H9 (cell line): Measurements from ENCODE around the gene TNFRSF21. TPM values are rescaled to one million over a fixed set of nuclear protein-coding genes. Genes with fewer than 3 reads are reported as not detected.

Source experiments
- DNase-seq: peaks from one replicate; pipeline ENCODE4 v3.0.0-alpha.2; 2017
- H2AFZ ChIP-seq: one replicate; pipeline ENCODE4 v1.6.1; 2013; ENCODE audit warnings: mild to moderate bottlenecking, low read length, control low read depth, moderate library complexity
- H2AK5ac ChIP-seq: 2 replicates; pipeline ENCODE4 v1.6.1; 2013; ENCODE audit warnings: low read length, control low read depth, mixed read lengths; ENCODE audit not compliant: insufficient read length
- H2BK120ac ChIP-seq: one replicate; pipeline ENCODE4 v1.6.1; 2013; ENCODE audit warnings: low read depth, mild to moderate bottlenecking, low read length, control low read depth, inconsistent platforms; ENCODE audit not compliant: poor library complexity, severe bottlenecking
- H2BK12ac ChIP-seq: 2 replicates; pipeline ENCODE4 v1.6.1; 2013; ENCODE audit warnings: low read length, control low read depth, mixed read lengths, low read depth; ENCODE audit not compliant: insufficient read length
- H2BK15ac ChIP-seq: 2 replicates; pipeline ENCODE4 v1.6.1; 2013; ENCODE audit warnings: low read depth, low read length, control low read depth
- H2BK20ac ChIP-seq: one replicate; pipeline ENCODE4 v1.6.1; 2013; ENCODE audit warnings: low read depth, mild to moderate bottlenecking, low read length, control low read depth, inconsistent platforms; ENCODE audit not compliant: poor library complexity, severe bottlenecking
- H2BK5ac ChIP-seq: 2 replicates; pipeline ENCODE4 v1.6.1; 2013; ENCODE audit warnings: low read length, control low read depth, mixed read lengths; ENCODE audit not compliant: insufficient read length
- H3K14ac ChIP-seq: 2 replicates; pipeline ENCODE4 v1.6.1; 2013; ENCODE audit warnings: low read length, control low read depth; ENCODE audit not compliant: insufficient read depth
- H3K18ac ChIP-seq: 2 replicates; pipeline ENCODE4 v1.6.1; 2013; ENCODE audit warnings: low read depth, mild to moderate bottlenecking, mixed read lengths, low read length, control low read depth; ENCODE audit not compliant: insufficient read length
- H3K23ac ChIP-seq: 2 replicates; pipeline ENCODE4 v1.6.1; 2013; ENCODE audit warnings: low read length, control low read depth, mixed read lengths, low read depth; ENCODE audit not compliant: insufficient read length
- H3K23me2 ChIP-seq: 2 replicates; pipeline ENCODE4 v1.6.1; 2013; ENCODE audit warnings: low read depth, mild to moderate bottlenecking, mixed read lengths, low read length, control low read depth; ENCODE audit not compliant: insufficient read length, poor library complexity, severe bottlenecking
- H3K27ac ChIP-seq: 2 replicates; pipeline ENCODE4 v1.5.1; 2013; ENCODE audit warnings: low read length, control low read depth, mixed read lengths, low read depth; ENCODE audit not compliant: insufficient read length
- H3K27me3 ChIP-seq: 2 replicates; pipeline ENCODE4 v1.6.1; 2013; ENCODE audit warnings: low read length, control low read depth, inconsistent platforms; ENCODE audit not compliant: insufficient read depth
- H3K4ac ChIP-seq: 2 replicates; pipeline ENCODE4 v1.6.1; 2013; ENCODE audit warnings: low read depth, mild to moderate bottlenecking, control low read depth, inconsistent platforms, low read length, moderate library complexity
- H3K4me1 ChIP-seq: 2 replicates; pipeline ENCODE4 v1.6.1; 2013; ENCODE audit warnings: low read length, control low read depth, inconsistent platforms; ENCODE audit not compliant: insufficient read depth
- H3K4me2 ChIP-seq: 2 replicates; pipeline ENCODE4 v1.6.1; 2013; ENCODE audit warnings: low read length, control low read depth, mixed read lengths; ENCODE audit not compliant: insufficient read length, insufficient read depth
- H3K56ac ChIP-seq: 2 replicates; pipeline ENCODE4 v1.6.1; 2013; ENCODE audit warnings: low read depth, mild to moderate bottlenecking, mixed read lengths, low read length, control low read depth; ENCODE audit not compliant: insufficient read length
- H3K79me1 ChIP-seq: 2 replicates; pipeline ENCODE4 v1.6.1; 2013; ENCODE audit warnings: low read depth, mild to moderate bottlenecking, moderate library complexity, low read length, control low read depth, inconsistent platforms; ENCODE audit not compliant: insufficient read depth, poor library complexity, severe bottlenecking
- H3K79me2 ChIP-seq: 2 replicates; pipeline ENCODE4 v1.6.1; 2013; ENCODE audit warnings: low read length, control low read depth, inconsistent platforms; ENCODE audit not compliant: insufficient read depth
- H3K9ac ChIP-seq: 2 replicates; pipeline ENCODE4 v1.6.1; 2013; ENCODE audit warnings: low read length, control low read depth, mixed read lengths; ENCODE audit not compliant: insufficient read length; ENCODE audit errors: extremely low read depth
- H3K9me3 ChIP-seq: one replicate; pipeline ENCODE4 v1.6.1; 2013; ENCODE audit warnings: low read depth, low read length, inconsistent platforms; ENCODE audit not compliant: control insufficient read depth
- H3T11ph ChIP-seq: one replicate; pipeline ENCODE4 v1.6.1; 2013; ENCODE audit warnings: mild to moderate bottlenecking, low read length, control low read depth, inconsistent platforms
- H4K20me1 ChIP-seq: one replicate; pipeline ENCODE4 v1.6.1; 2013; ENCODE audit not compliant: control insufficient read depth, insufficient read length, insufficient read depth
- H4K5ac ChIP-seq: 2 replicates; pipeline ENCODE4 v1.6.1; 2013; ENCODE audit warnings: low read depth, mild to moderate bottlenecking, mixed read lengths, low read length, control low read depth; ENCODE audit not compliant: insufficient read length
- H4K8ac ChIP-seq: replicated peaks from 2 replicates; pipeline ENCODE4 v1.6.1; 2013; ENCODE audit warnings: low read length, control low read depth, mixed read lengths, low read depth; ENCODE audit not compliant: insufficient read length
- H4K91ac ChIP-seq: 2 replicates; pipeline ENCODE4 v1.6.1; 2013; ENCODE audit warnings: low read depth, mild to moderate bottlenecking, moderate library complexity, mixed read lengths, low read length, control low read depth; ENCODE audit not compliant: insufficient read length
- H3K27ac Mint-ChIP-seq, 3 experiments: 2 replicates in 2 of 3; 3 replicates in 1 of 3; pipeline ENCODE4 v1.8.0; 2020 to 2021; ENCODE audit warnings: mixed read lengths in 3 of 3, mild to moderate bottlenecking in 1 of 3, moderate library complexity in 1 of 3
- H3K27me3 Mint-ChIP-seq: 2 replicates; pipeline ENCODE4 v1.8.0; 2021; ENCODE audit warnings: low read depth, mild to moderate bottlenecking, moderate library complexity, mixed read lengths
- H3K36me3 Mint-ChIP-seq, 3 experiments: 2 replicates in 2 of 3; 3 replicates in 1 of 3; pipeline ENCODE4 v1.8.0; 2020 to 2021; ENCODE audit warnings: low read depth in 3 of 3, mixed read lengths in 3 of 3; ENCODE audit not compliant: insufficient read depth in 1 of 3
- H3K4me1 Mint-ChIP-seq, 2 experiments: 2 replicates each; pipeline ENCODE4 v1.8.0; 2020; ENCODE audit warnings: mixed read lengths in 2 of 2
- H3K4me3 Mint-ChIP-seq, 2 experiments: 2 replicates in 1 of 2; 3 replicates in 1 of 2; pipeline ENCODE4 v1.8.0; 2020 to 2021; ENCODE audit warnings: mild to moderate bottlenecking in 2 of 2, mixed read lengths in 2 of 2, moderate library complexity in 1 of 2
- H3K9me3 Mint-ChIP-seq, 2 experiments: 2 replicates in 1 of 2; 3 replicates in 1 of 2; pipeline ENCODE4 v1.8.0; 2020; ENCODE audit warnings: mild to moderate bottlenecking in 2 of 2, mixed read lengths in 2 of 2, moderate library complexity in 1 of 2
- WGBS: extraction: QIAGEN DNeasy Blood & Tissue Kit; methylation state at CpG from one replicate; pipeline ENCODE4 v1.1.7; 2013; ENCODE audit warnings: missing lambda C conversion rate, low lambda C conversion rate, mixed read lengths; ENCODE audit not compliant: insufficient read length; ENCODE audit errors: extremely low coverage; 5-methylcytosine and 5-hydroxymethylcytosine counted together
- total RNA-seq: library from RNA; stranded (reverse); gene quantifications from 2 replicates; pipeline ENCODE4 v1.2.1, GENCODE V29; 2021
- TF ChIP-seq, protein P1 (sequence below): fragments of 200-600 bp; sonication (generic); conservative IDR thresholded peaks from 3 replicates; pipeline ENCODE4 v1.8.0; 2021; ENCODE audit warnings: antibody characterized with exemption, mild to moderate bottlenecking

The TNFRSF21 gene
- total RNA-seq, 1 experiment from 2014 or later = 39.1 TPM

GRCh38 chr6:47349931-47350330, 40.2 kb upstream of the TNFRSF21 start:
- H3T11ph ChIP-seq = no peak overlapping the region
- no peaks in the 10 kb centered on the region for H4K20me1 ChIP-seq
- no peak overlapping the region for H3K23ac ChIP-seq
- H3K23me2 ChIP-seq = no peaks in the 10 kb centered on the region
- Mint-ChIP-seq H3K9me3 (no peaks in the 10 kb centered on the region; a peak in 1 of 5 replicates), H3K36me3 (no peaks in the 10 kb centered on the region), H3K27ac (no peak overlapping the region), H3K4me3 (no peak overlapping the region), H3K4me1 (peaks cover 4 to 5% of the 10 kb centered on the region in 2 experiments; a peak in 3 of 4 replicates), H3K27me3 (no peaks in the 10 kb centered on the region)
- H4K8ac ChIP-seq = no peak overlapping the region
- no peak overlapping the region for H3K56ac ChIP-seq
- H3K4me2 ChIP-seq = no peak overlapping the region
- no peak overlapping the region for H2BK20ac ChIP-seq
- H3K27ac ChIP-seq = no peak overlapping the region
- no peak overlapping the region for H3K4ac ChIP-seq
- H3K79me2 ChIP-seq = no peaks in the 10 kb centered on the region
- H2AK5ac ChIP-seq = no peak overlapping the region
- H2BK12ac ChIP-seq = no peak overlapping the region
- H3K18ac ChIP-seq = no peak overlapping the region
- H4K5ac ChIP-seq = no peak overlapping the region
- no peak overlapping the region for H3K14ac ChIP-seq
- H3K9ac ChIP-seq = no peak overlapping the region
- no peak for DNase-seq
- H3K4me1 ChIP-seq = no peaks in the 10 kb centered on the region
- H2BK120ac ChIP-seq = no peak overlapping the region
- H3K9me3 ChIP-seq = no peaks in the 10 kb centered on the region
- no peak overlapping the region for H4K91ac ChIP-seq
- no peak overlapping the region for H2AFZ ChIP-seq
- H2BK15ac ChIP-seq = no peak overlapping the region
- no peaks in the 10 kb centered on the region; the same call in 1 of the 2 replicates for H3K27me3 ChIP-seq
- no peaks in the 10 kb centered on the region for H3K79me1 ChIP-seq
- H2BK5ac ChIP-seq = no peak overlapping the region
- TF ChIP-seq, protein P1, sequence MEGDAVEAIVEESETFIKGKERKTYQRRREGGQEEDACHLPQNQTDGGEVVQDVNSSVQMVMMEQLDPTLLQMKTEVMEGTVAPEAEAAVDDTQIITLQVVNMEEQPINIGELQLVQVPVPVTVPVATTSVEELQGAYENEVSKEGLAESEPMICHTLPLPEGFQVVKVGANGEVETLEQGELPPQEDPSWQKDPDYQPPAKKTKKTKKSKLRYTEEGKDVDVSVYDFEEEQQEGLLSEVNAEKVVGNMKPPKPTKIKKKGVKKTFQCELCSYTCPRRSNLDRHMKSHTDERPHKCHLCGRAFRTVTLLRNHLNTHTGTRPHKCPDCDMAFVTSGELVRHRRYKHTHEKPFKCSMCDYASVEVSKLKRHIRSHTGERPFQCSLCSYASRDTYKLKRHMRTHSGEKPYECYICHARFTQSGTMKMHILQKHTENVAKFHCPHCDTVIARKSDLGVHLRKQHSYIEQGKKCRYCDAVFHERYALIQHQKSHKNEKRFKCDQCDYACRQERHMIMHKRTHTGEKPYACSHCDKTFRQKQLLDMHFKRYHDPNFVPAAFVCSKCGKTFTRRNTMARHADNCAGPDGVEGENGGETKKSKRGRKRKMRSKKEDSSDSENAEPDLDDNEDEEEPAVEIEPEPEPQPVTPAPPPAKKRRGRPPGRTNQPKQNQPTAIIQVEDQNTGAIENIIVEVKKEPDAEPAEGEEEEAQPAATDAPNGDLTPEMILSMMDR = no peak
- WGBS = no CpG with 5 or more reads among the region's 2 CpGs
